OCI-LY7 (cell line): Measurements from ENCODE around the gene CAPN10.

Experiments used
- CTCF ChIP-seq: fragments of 200-600 bp; sonication (generic); conservative IDR thresholded peaks from 2 replicates; pipeline ENCODE4 v1.5.1; 2014; ENCODE audit warnings: mild to moderate bottlenecking, antibody characterized with exemption, low read length, moderate library complexity, mixed read lengths
- EZH2phosphoT487 ChIP-seq: fragments of 200-600 bp; sonication (generic); IDR thresholded peaks from 2 replicates; pipeline ENCODE4 v1.6.1; 2018; ENCODE audit warnings: low read depth, borderline replicate concordance, mild to moderate bottlenecking, mixed run types, antibody characterized with exemption, low read length, moderate library complexity, mixed read lengths

- TF ChIP-seq CTCF (no peak), EZH2phosphoT487 (no peak)
Measured at GRCh38 chr2:240553956-240554480, 32.5 kb upstream of the CAPN10 start.
